Right renal cortex interstitium (tissue), 3 donors: ENCODE measurements around the gene CARD11. TPM values are rescaled to one million over a fixed set of nuclear protein-coding genes. Genes with fewer than 3 reads are reported as not detected.

Experiments used
- DNase-seq, 3 donors: peaks; one replicate each; pipeline ENCODE4 v3.0.0-alpha.2; 2013; ENCODE audit warnings: low read depth in 3 of 3, low spot score in 2 of 3
- polyA plus RNA-seq, 3 donors: library from polyadenylated mRNA; unstranded; fragments of 120-200 nt; gene quantifications; one replicate each; pipeline ENCODE4 v1.2.1, GENCODE V29; 2013; ENCODE audit not compliant: insufficient read length in 3 of 3

The CARD11 gene
- polyA plus RNA-seq, 3 donors, result 0.57 to 1.7 (median 1.1) TPM

GRCh38 chr7:2913760-2914387 lies 129.8 kb downstream of the CARD11 start:
- DNase-seq, result no peak

- no peak for DNase-seq
These were observed 130.8 kb downstream of the CARD11 start for GRCh38 chr7:2912684-2913439.

DNA sequence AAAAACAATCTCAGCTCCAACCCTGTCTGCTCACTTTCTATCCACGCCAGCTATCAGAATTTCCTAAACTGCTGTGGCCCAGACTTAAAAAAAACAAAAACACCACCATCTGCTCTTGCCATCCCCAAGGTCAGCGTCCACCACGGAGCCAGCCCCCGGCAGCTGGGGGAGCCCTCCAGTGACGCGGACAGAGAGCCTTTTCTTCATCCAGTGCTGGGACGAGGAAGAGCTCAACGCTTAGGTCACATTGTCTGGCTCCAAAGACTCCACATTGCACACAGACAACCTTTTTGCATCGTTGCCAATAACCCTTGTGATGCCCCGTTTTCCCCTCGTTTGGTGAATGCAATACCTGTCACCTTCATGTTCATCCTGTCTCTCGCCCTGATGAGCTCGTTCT lies 132.2 kb downstream of the CARD11 start:
- DNase-seq, result no peak

DNA sequence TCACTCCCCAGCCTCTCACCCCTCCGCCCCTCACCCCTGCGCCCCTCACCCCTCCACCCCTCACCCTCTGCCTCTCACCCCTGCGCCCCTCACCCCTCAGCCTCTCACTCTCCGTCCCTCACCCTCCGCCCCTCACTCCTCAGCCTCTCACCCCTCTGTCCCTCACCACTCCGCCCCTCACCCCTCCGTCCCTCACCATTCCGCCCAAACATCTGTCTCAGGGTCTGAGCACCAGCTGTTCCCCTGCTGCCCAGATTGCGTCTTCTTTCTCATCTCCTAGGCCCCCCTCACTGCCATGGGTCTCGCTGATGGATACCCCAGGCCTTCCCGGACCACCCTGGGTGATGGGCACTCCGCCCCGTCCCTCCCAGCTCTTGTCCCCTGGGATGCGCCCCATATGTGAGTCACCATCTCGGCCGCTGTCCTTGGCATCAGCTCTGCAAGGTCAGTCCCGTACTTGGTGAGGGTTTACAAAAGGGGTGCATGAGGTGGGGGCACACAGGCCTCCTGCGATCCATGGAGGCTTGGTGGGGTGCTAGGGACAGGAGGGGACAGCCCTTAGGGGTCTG lies 134.1 kb downstream of the CARD11 start:
- no peak for DNase-seq

DNA sequence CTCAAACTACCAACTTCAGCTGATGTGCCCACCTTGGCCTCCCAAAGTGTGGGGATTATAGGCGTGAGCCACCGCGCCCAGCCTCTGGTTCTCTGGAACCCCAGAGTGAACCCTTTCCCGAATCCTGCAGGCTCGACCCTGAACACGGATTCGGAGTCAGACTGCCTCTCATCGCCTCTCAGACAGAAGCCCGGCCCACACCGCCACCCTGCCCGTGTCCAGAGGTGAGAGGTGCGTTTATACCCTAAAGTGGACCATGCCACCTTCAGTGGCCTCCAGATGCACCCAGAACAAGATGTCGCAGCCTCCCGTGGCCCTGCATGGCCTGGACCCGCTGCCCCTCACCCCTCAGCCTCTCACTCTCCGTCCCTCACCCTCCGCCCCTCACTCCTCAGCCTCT lies 134.6 kb downstream of the CARD11 start:
- no peak for DNase-seq

DNA sequence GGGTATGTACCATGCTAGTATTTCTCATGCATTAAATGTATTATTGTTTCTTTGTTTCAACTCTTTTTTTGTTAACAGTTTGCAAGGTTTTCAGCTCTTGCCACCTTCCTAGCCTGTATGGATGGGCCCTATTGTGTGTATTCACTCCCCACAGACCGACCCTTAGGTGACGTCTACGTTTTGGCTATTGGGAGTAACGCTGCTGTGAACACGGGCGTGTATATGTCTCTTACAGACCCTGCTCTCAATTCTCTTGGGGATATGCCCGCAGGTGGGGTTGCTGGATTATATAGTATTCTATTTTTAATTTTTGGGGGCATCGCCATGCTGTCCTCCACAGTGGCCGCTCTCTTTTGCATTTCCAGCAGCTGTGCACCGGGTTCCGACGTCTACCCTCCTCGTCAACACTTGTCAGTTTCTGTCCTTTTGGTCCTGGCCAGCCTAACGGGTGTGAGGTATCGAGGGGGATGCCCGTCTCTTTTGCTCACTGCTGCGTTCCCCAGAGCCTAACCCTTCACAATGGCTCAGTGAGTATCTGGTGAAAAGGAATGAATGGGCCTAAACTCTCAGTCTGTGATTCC lies 135.5 kb downstream of the CARD11 start:
- DNase-seq, result no peak

DNA sequence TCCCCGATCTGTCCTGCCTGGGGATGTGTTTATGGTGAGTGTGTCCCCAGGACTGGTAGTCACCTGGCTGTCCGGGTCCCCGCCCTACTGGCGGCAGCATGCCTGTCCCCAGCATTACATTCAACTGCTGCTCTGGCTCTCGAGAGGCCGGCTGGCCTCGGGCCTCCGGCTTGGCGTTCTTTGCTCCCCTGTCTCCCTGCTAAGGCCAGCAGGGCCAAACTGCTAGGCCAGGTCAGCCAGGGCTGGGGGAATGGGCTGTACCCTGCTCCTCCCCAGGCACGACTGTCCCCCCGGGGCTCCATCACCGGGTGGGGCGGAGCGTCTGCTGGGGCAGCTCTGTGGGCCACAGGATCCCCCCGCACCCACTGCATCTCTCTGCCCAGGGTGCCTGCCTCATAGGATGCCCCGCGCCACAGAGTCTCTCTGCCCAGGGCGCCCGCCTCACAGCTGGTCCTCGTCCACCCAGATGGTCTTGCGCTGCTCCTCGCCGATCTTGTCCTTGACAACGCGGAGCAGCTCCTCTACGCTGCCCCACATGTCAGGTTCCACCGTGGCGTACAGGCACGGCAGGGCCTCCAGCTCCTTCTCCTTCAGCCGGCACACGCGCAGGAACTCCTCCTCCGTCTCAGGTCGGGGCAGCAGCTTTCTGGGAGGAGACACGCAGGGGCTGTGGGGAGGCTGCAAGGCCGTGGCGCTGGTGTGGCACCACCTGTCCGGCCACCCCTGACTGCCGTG lies 137.3 kb downstream of the CARD11 start:
- DNase-seq, result no peak

DNA sequence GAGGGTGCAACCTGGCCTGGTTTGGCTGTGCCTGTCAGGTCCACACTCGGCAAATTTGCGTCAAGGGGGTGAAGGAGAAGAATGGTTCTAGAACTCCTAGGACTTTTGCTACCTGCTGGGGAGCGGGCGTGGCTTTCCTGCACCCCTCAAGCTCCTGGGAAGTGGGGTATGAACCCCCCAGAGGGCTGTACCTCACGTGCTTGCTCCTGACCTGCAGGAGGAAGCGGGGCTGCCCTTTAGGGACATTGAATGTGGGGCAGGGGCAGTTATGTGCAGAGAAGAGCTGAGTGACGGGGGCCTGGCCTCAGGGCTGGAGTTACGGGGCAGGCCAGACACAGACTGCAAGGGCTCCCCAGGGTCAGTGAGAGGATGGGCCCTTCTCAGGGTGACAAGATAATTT lies 138.2 kb downstream of the CARD11 start:
- no peak for DNase-seq

DNA sequence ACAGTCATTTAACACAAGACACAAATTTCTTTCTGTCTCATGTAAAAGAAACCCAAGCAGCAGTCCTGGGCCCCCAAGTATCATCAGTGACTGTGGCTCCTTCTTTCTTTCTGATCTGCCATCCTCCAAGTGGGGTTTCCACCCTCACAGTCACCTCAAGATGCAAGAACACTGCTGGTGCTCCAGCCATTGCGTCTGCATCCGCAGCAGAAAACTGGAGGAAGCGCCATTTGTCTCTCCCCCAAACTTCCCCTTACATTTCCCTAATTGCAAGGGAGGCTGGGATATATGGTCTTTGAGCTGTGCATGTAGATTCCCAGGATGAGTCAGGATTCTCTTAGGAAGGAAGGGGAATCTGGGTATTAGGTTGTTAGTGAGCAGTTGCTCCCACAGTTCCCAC lies 138.6 kb downstream of the CARD11 start:
- no peak for DNase-seq

DNA sequence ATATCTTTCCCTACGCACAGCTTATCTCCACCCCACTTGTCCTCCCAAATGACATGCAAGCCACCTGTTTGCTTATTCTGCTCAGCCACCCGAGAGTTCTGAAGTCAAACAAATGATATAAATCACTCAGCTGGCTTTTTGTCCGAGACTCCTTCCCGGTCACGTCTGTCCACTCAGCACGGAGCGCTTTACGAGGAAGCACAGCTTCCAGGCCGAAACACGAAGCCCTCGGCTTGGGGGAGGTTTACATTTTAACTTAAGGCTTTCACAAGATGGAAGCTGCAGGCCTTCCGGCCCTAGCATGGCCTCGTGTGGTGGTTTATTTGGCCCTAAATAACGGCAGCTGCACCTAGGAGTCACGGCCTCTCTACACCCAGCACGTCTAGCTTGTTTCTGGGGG lies 139.5 kb downstream of the CARD11 start:
- DNase-seq, result no peak

GRCh38 chr7:2903682-2904162 lies 139.9 kb downstream of the CARD11 start:
- no peak for DNase-seq

DNA sequence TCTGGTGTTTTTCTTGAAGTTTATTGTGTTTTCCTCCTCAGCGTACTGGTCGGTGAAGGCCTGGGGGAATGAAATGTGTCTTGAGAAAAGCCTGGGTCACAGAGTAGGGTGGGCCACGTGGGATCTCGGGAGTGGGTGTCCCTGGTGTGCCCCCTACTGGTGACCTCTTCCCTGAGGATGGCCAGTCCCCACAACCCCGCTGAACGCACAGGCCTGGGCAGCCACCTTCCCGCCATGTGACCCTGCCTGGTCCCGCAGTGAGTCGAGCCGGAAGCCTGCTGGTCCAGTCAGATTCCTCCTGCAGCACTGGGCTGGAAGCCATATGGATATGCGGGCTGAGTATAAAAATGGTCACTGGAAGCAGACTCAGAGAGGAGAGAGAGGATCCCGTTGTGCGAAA lies 146.6 kb downstream of the CARD11 start:
- no peak for DNase-seq

DNA sequence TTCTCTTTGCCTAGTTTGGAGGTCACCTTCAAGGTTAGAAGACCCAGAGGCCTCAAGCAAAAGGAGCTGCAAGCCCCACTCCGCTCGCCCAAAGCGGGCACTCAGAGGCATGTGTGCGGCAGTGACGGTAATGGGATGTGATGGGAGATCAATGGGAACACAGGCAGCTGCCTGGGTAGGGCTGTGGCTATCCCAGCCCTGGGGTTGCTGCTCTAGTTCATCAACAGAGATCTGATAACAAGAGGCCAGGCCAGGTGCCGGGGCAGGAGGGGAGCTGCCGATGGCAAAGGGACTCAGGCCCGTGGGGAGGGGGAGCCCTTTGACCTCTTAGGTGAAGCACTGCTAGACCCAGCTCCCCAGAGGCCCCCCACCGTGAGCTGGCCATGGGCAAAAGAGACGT lies 147.5 kb downstream of the CARD11 start:
- DNase-seq, result no peak

GRCh38 chr7:2894118-2894940 lies 149.3 kb downstream of the CARD11 start:
- DNase-seq, result no peak

DNA sequence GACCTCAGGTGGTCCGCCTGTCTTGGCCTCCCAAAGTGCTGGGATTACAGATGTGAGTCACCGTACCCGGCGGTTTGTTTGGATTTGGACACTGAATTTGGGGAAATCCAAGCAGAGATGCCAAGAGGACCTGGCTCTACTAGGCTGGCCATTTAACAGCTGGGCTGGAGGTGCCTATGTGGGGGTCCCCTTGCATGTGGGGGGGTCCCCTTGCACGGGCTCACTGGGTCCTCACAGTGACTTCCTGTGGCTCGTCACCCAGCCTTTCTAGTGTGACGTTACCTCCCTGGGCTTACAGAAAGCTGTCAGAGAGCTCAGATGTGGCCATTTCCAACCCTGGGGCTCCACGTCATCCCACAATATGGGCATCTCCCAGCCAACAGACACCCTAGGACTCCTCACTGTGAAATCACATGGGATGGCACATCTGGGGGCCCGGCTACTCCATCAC lies 150.2 kb downstream of the CARD11 start:
- no peak for DNase-seq

DNA sequence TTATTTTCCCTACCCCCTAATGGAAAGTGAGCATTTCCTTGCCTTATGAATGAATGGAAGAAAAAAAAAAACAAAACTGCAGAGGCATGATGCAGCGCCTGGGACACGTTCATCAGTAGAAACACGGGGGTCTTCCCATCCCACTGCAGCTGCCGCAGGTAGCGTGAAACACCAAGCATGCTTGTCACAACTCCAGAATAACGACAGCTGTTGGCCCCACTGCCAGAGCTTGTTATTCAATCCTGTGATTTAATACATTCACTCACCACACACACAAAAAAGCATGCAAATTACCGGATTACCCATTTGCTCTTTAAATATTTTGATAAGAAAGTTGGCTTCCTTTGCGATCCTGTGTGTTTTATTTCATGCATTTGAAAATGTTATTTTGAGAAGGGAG lies 151.1 kb downstream of the CARD11 start:
- DNase-seq, result no peak

- DNase-seq, result no peak
These were observed 155.9 kb downstream of the CARD11 start for GRCh38 chr7:2887816-2888215.

DNA sequence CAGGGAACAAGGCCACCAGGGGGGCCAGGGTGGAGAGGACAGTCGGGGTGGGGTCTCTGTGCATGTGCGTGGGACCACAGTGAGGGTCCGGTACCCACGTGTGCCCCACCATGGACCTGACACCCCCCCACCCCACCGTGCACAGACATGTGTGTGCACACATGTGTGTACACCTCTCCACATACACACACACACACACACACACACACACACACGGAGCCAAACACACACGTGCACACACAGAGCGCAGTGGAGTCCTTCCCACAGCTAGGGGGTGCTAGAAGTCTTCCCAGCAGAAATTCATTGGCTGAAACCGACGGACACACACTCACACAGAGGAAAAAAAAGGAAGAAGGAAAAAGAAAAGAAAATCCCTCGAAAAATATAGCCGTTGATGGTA lies 156.8 kb downstream of the CARD11 start:
- DNase-seq, result peak in 2 of 3 donors; percentile 62 to 65

DNA sequence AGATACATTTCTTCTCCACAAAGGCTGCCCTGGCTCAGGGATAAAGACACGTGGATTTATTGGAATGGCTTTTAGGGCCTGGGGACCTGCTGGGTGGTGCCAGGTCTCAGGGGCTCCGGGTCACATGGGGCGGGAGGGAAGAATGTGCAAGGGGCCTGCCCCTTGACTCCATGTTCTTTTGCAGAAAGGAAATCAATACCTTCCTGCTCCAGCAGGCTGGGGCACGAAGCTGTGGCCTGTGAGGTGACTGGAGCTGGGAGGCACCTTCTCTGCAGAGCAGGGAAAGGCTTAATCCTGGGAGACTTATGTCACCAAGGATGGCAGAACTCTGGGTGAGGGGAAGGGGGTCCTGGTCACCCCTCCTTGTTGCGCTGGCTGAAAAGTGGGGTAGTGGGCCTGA lies 157.3 kb downstream of the CARD11 start:
- DNase-seq, result no peak

DNA sequence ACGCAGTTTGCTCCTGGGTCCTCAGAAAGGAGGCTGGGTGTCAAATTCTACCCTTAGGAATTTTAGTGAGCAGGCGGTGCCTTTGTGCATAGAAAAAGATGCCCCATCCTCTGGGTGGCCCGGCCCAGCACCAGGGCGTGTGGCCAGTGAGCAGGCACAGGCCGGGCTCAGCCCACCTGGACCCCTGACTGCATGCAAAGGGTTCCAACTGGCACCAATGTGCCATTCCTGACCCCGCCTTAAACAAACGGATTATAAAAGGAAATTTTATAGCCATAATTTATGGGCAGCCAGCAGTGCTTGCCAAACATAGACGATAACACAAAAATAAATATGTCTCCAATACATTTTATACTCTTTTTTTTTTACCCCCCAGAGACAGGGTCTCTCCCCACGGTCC lies 159.5 kb downstream of the CARD11 start:
- no peak for DNase-seq
